ENCODE measurements around the gene CACNG6.

DNA sequence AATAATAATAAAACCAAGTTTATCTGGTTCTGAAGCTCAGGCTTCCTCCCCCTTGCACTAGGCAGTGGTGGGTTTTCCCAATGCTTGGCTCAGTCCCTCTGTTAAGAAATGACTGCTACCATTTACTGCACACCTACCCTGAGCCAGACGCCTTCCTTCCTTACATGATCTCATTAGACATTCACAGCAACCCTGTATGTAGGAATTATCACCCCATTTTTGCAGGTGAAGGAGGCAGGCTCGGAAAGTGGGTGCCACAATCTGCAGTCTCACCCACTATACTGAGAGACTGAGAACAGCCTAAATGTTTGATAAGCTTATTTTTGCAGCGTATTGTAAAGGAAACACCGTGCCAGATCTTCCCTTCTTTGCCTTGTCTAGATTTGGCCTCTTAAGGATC, 47.0 kb upstream of the CACNG6 start:
- TF ChIP-seq, protein P1, sequence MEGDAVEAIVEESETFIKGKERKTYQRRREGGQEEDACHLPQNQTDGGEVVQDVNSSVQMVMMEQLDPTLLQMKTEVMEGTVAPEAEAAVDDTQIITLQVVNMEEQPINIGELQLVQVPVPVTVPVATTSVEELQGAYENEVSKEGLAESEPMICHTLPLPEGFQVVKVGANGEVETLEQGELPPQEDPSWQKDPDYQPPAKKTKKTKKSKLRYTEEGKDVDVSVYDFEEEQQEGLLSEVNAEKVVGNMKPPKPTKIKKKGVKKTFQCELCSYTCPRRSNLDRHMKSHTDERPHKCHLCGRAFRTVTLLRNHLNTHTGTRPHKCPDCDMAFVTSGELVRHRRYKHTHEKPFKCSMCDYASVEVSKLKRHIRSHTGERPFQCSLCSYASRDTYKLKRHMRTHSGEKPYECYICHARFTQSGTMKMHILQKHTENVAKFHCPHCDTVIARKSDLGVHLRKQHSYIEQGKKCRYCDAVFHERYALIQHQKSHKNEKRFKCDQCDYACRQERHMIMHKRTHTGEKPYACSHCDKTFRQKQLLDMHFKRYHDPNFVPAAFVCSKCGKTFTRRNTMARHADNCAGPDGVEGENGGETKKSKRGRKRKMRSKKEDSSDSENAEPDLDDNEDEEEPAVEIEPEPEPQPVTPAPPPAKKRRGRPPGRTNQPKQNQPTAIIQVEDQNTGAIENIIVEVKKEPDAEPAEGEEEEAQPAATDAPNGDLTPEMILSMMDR (IDR thresholded peaks at IDR 0.05), result no peak
- TF ChIP-seq POLR2A (IDR thresholded peaks at IDR 0.05), result no peak
